ENCODE measurements around the gene VWF.

VWF gene

GRCh38 chr12:6070472-6071257 is 53.8 kb downstream of the VWF start:
- TF ChIP-seq CTCF (IDR thresholded peaks at IDR 0.05): no peak
- H3K4me1 Mint-ChIP-seq: peaks cover 70% of the 10 kb centered on the region
- no peak overlapping the region for H3K4me3 Mint-ChIP-seq
- DNase-seq: no peak
- peaks cover 12% of the 10 kb centered on the region for H3K27me3 Mint-ChIP-seq (ENCODE audit: low read depth, poor library complexity)
- no peaks in the 10 kb centered on the region for H3K9me3 Mint-ChIP-seq
- H3K36me3 Mint-ChIP-seq (ENCODE audit: low read depth): no peaks in the 10 kb centered on the region
- peak overlapping the region; percentile 71 for H3K27ac Mint-ChIP-seq

- no peaks in the 10 kb centered on the region for H3K9me3 Mint-ChIP-seq
- H3K36me3 Mint-ChIP-seq (ENCODE audit: low read depth): no peaks in the 10 kb centered on the region
- no peak overlapping the region for H3K4me3 Mint-ChIP-seq
Measured at GRCh38 chr12:6069437-6070093, 54.9 kb downstream of the VWF start.

DNA sequence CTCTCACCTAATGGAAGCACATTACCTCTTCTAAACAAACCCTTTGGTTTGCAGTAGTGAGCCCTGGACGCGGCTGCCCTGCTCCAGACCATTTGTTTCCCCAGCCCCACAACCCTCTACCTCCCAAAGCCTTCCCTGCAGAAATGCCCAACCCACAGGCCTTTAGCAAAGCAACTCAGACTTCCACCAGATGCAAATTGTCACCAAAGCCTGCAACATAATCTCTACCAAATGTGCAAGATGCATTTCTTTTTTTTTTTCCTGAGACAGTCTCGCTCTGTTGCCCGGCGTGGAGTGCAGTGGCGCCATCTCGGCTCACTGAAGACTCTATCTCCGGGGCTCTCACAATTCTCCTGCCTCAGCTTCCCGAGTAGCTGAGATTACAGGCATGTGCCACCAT is 56.2 kb downstream of the VWF start:
- Mint-ChIP-seq H3K9me3 (no peaks in the 10 kb centered on the region), H3K4me1 (peaks cover 45% of the 10 kb centered on the region), H3K4me3 (no peak overlapping the region), H3K27ac (no peak overlapping the region), H3K36me3 (ENCODE audit: low read depth) (no peaks in the 10 kb centered on the region), H3K27me3 (ENCODE audit: low read depth, poor library complexity) (peaks cover 7% of the 10 kb centered on the region)
- TF ChIP-seq CTCF (IDR thresholded peaks at IDR 0.05): no peak
- DNase-seq: no peak

More at GRCh38 chr12:6069437-6070093, 54.9 kb downstream of the VWF start:
- DNase-seq: no peak
- no peak for TF ChIP-seq CTCF (IDR thresholded peaks at IDR 0.05)
- Mint-ChIP-seq H3K27me3 (ENCODE audit: low read depth, poor library complexity) (peaks cover 9% of the 10 kb centered on the region), H3K4me1 (peaks cover 59% of the 10 kb centered on the region), H3K27ac (no peak overlapping the region)

GRCh38 chr12:6067152-6067916 is 57.1 kb downstream of the VWF start:
- peaks cover 39% of the 10 kb centered on the region for H3K4me1 Mint-ChIP-seq

DNA sequence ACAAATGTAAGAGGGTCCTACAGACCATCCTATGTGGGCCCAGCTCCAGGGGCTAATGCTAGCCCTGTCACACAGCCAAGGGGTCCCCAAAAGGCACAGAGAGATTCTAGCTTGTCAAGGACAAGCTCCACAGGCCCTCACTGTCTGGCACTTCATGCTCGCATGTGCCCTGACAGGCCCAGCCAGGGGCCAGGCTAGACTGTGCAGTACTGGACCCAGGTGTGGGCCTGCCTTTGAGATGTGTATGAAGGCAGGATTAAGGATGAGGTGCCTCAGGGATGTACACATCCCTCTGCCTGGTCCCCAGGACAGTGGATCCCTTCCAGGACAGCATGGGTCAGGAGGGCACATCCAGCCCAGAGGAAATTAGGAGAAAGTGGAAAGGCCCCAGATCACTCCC is 57.8 kb downstream of the VWF start:
- TF ChIP-seq CTCF (IDR thresholded peaks at IDR 0.05): no peak
- Mint-ChIP-seq H3K36me3 (ENCODE audit: low read depth) (no peaks in the 10 kb centered on the region), H3K4me1 (peaks cover 32% of the 10 kb centered on the region)

More at GRCh38 chr12:6067152-6067916, 57.1 kb downstream of the VWF start:
- H3K4me3 Mint-ChIP-seq: no peak overlapping the region
- no peaks in the 10 kb centered on the region for H3K36me3 Mint-ChIP-seq (ENCODE audit: low read depth)
- H3K27ac Mint-ChIP-seq: no peak overlapping the region
- H3K27me3 Mint-ChIP-seq (ENCODE audit: low read depth, poor library complexity): peaks cover 6% of the 10 kb centered on the region
- peak; percentile 38 for DNase-seq
- H3K9me3 Mint-ChIP-seq: no peaks in the 10 kb centered on the region
- peak; percentile 40 for TF ChIP-seq CTCF (IDR thresholded peaks at IDR 0.05)

More for the DNA sequence above, 57.8 kb downstream of the VWF start:
- Mint-ChIP-seq H3K27me3 (ENCODE audit: low read depth, poor library complexity) (peaks cover 6% of the 10 kb centered on the region), H3K4me3 (no peak overlapping the region), H3K9me3 (no peaks in the 10 kb centered on the region), H3K27ac (no peak overlapping the region)
- no peak for DNase-seq

Data from nephron progenitor cell (in vitro differentiated cells).